Measurements from ENCODE around the gene S100P.
"Not testable (repeated sequence)": the region's sequence is repeated elsewhere in the genome, so short reads cannot be mapped to it uniquely, and the experiment has no call there.

Gene S100P

GRCh38 chr4:6722891-6723290 lies 29.2 kb downstream of the S100P start:
- Histone ChIP-seq H4K8ac (ENCODE audit: low read depth, low read length) (no peak overlapping the region), H3K27me3 (ENCODE audit: insufficient read depth, low read length) (no peaks in the 10 kb centered on the region), H3K9ac (ENCODE audit: low read length) (no peak overlapping the region), H2BK120ac (ENCODE audit: insufficient read depth, low read length, poor library complexity) (no peak overlapping the region), H2AK5ac (ENCODE audit: low read length) (no peak overlapping the region), H3K23ac (ENCODE audit: low read length) (no peak overlapping the region), H3K4me1 (ENCODE audit: control insufficient read depth in 1 of 2, insufficient read depth in 2 of 2, low read length in 2 of 2) (peaks cover 0 to 3% of the 10 kb centered on the region in 2 experiments), H2AFZ (ENCODE audit: insufficient read depth, low read length, poor library complexity) (no peak overlapping the region), H4K91ac (ENCODE audit: low read depth, low read length) (no peak overlapping the region), H3K27ac (ENCODE audit: low read depth, low read length) (no peak overlapping the region), H2BK5ac (ENCODE audit: low read depth, low read length, poor library complexity) (no peak overlapping the region), H3K79me2 (ENCODE audit: control insufficient read depth, insufficient read depth, low read length, poor library complexity) (no peaks in the 10 kb centered on the region), H3K36me3 (ENCODE audit: control insufficient read depth in 1 of 2, insufficient read depth in 2 of 2, low read length in 2 of 2) (no peaks in the 10 kb centered on the region), H3K4me3 (ENCODE audit: low read depth, low read length) (no peak overlapping the region), H4K12ac (ENCODE audit: low read depth, low read length) (no peak overlapping the region), H3K9me3 (ENCODE audit: insufficient read depth, low read depth, low read length) (peaks cover 11% of the 10 kb centered on the region), H3K4me2 (ENCODE audit: low read length) (no peak overlapping the region), H3K14ac (ENCODE audit: low read length) (no peak overlapping the region), H3K18ac (ENCODE audit: low read length) (no peak overlapping the region), H3K4ac (ENCODE audit: low read depth, low read length) (no peak overlapping the region), H2BK12ac (ENCODE audit: low read length) (no peak overlapping the region), H3K79me1 (ENCODE audit: low read length) (no peaks in the 10 kb centered on the region)
- no CpG with 5 or more reads among the region's 12 CpGs for WGBS (ENCODE audit: extremely low coverage, insufficient coverage, insufficient read length)
- no peak for DNase-seq

- Histone ChIP-seq H2BK120ac (ENCODE audit: insufficient read depth, low read length, poor library complexity) (no peak overlapping the region), H3K4me1 (ENCODE audit: control insufficient read depth in 1 of 2, insufficient read depth in 2 of 2, low read length in 2 of 2) (peaks cover 0 to 4% of the 10 kb centered on the region in 2 experiments), H3K18ac (ENCODE audit: low read length) (no peak overlapping the region), H4K12ac (ENCODE audit: low read depth, low read length) (no peak overlapping the region), H3K27ac (ENCODE audit: low read depth, low read length) (no peak overlapping the region), H3K79me1 (ENCODE audit: low read length) (no peaks in the 10 kb centered on the region), H3K27me3 (ENCODE audit: insufficient read depth, low read length) (no peaks in the 10 kb centered on the region), H4K8ac (ENCODE audit: low read depth, low read length) (no peak overlapping the region), H3K14ac (ENCODE audit: low read length) (no peak overlapping the region), H4K91ac (ENCODE audit: low read depth, low read length) (no peak overlapping the region), H2AK5ac (ENCODE audit: low read length) (no peak overlapping the region), H3K23ac (ENCODE audit: low read length) (no peak overlapping the region), H3K4me2 (ENCODE audit: low read length) (no peak overlapping the region), H2BK12ac (ENCODE audit: low read length) (no peak overlapping the region), H3K4ac (ENCODE audit: low read depth, low read length) (no peak overlapping the region), H2AFZ (ENCODE audit: insufficient read depth, low read length, poor library complexity) (no peak overlapping the region), H2BK5ac (ENCODE audit: low read depth, low read length, poor library complexity) (no peak overlapping the region), H3K36me3 (ENCODE audit: control insufficient read depth in 1 of 2, insufficient read depth in 2 of 2, low read length in 2 of 2) (no peaks in the 10 kb centered on the region), H3K9me3 (ENCODE audit: insufficient read depth, low read depth, low read length) (peaks cover 11% of the 10 kb centered on the region), H3K4me3 (ENCODE audit: low read depth, low read length) (no peak overlapping the region), H3K9ac (ENCODE audit: low read length) (no peak overlapping the region), H3K79me2 (ENCODE audit: control insufficient read depth, insufficient read depth, low read length, poor library complexity) (no peaks in the 10 kb centered on the region)
- peak in 1 of 2 donors; percentile 56 for DNase-seq
- no CpG with 5 or more reads among the region's 8 CpGs for WGBS (ENCODE audit: extremely low coverage, insufficient coverage, insufficient read length)
Measured at GRCh38 chr4:6723851-6724250, 30.2 kb downstream of the S100P start.

- WGBS (ENCODE audit: extremely low coverage, insufficient coverage, insufficient read length) = no CpG with 5 or more reads among the region's 21 CpGs
- Histone ChIP-seq H3K4me3 (ENCODE audit: low read depth, low read length) (no peak overlapping the region), H2BK120ac (ENCODE audit: insufficient read depth, low read length, poor library complexity) (no peak overlapping the region), H3K9ac (ENCODE audit: low read length) (no peak overlapping the region), H4K8ac (ENCODE audit: low read depth, low read length) (no peak overlapping the region), H3K4ac (ENCODE audit: low read depth, low read length) (no peak overlapping the region), H3K27me3 (ENCODE audit: insufficient read depth, low read length) (no peaks in the 10 kb centered on the region), H3K4me1 (ENCODE audit: control insufficient read depth in 1 of 2, insufficient read depth in 2 of 2, low read length in 2 of 2) (peaks cover 0 to 7% of the 10 kb centered on the region in 2 experiments), H4K91ac (ENCODE audit: low read depth, low read length) (no peak overlapping the region), H3K79me2 (ENCODE audit: control insufficient read depth, insufficient read depth, low read length, poor library complexity) (no peaks in the 10 kb centered on the region), H3K27ac (ENCODE audit: low read depth, low read length) (no peak overlapping the region), H2BK5ac (ENCODE audit: low read depth, low read length, poor library complexity) (no peak overlapping the region), H4K12ac (ENCODE audit: low read depth, low read length) (no peak overlapping the region), H2AK5ac (ENCODE audit: low read length) (peak overlapping the region; percentile 2), H3K36me3 (ENCODE audit: control insufficient read depth in 1 of 2, insufficient read depth in 2 of 2, low read length in 2 of 2) (no peaks in the 10 kb centered on the region), H3K79me1 (ENCODE audit: low read length) (no peaks in the 10 kb centered on the region), H3K4me2 (ENCODE audit: low read length) (no peak overlapping the region), H3K18ac (ENCODE audit: low read length) (no peak overlapping the region), H3K9me3 (ENCODE audit: insufficient read depth, low read depth, low read length) (peaks cover 11% of the 10 kb centered on the region), H3K14ac (ENCODE audit: low read length) (no peak overlapping the region), H2BK12ac (ENCODE audit: low read length) (no peak overlapping the region), H2AFZ (ENCODE audit: insufficient read depth, low read length, poor library complexity) (no peak overlapping the region), H3K23ac (ENCODE audit: low read length) (no peak overlapping the region)
- DNase-seq = peak in 1 of 2 donors; percentile 58
Measured at GRCh38 chr4:6724421-6725111, 30.9 kb downstream of the S100P start.

- not testable (repeated sequence) for H4K8ac ChIP-seq (ENCODE audit: low read depth, low read length); H3K27ac ChIP-seq (ENCODE audit: low read depth, low read length); H3K18ac ChIP-seq (ENCODE audit: low read length); H3K27me3 ChIP-seq (ENCODE audit: insufficient read depth, low read length); H2BK12ac ChIP-seq (ENCODE audit: low read length); H4K91ac ChIP-seq (ENCODE audit: low read depth, low read length); H3K4ac ChIP-seq (ENCODE audit: low read depth, low read length); DNase-seq; H2BK120ac ChIP-seq (ENCODE audit: insufficient read depth, low read length, poor library complexity); H3K79me2 ChIP-seq (ENCODE audit: control insufficient read depth, insufficient read depth, low read length, poor library complexity); H3K9ac ChIP-seq (ENCODE audit: low read length); H2AK5ac ChIP-seq (ENCODE audit: low read length); H4K12ac ChIP-seq (ENCODE audit: low read depth, low read length); H2BK5ac ChIP-seq (ENCODE audit: low read depth, low read length, poor library complexity); H3K79me1 ChIP-seq (ENCODE audit: low read length); H3K4me1 ChIP-seq (ENCODE audit: control insufficient read depth in 1 of 2, insufficient read depth in 2 of 2, low read length in 2 of 2); H2AFZ ChIP-seq (ENCODE audit: insufficient read depth, low read length, poor library complexity); H3K14ac ChIP-seq (ENCODE audit: low read length); H3K36me3 ChIP-seq (ENCODE audit: control insufficient read depth in 1 of 2, insufficient read depth in 2 of 2, low read length in 2 of 2); H3K4me2 ChIP-seq (ENCODE audit: low read length)
- Histone ChIP-seq H3K23ac (ENCODE audit: low read length) (peak overlapping the region; percentile 55), H3K9me3 (ENCODE audit: insufficient read depth, low read depth, low read length) (peaks cover 11% of the 10 kb centered on the region), H3K4me3 (ENCODE audit: low read depth, low read length) (peak overlapping the region; percentile 56)
- 100% methylated on average over 10 of the region's 16 CpGs for WGBS (ENCODE audit: extremely low coverage, insufficient coverage, insufficient read length)
Measured at GRCh38 chr4:6725427-6725961, 31.8 kb downstream of the S100P start.
